ENCODE results near the gene GARRE1. TPM values are rescaled to one million over a fixed set of nuclear protein-coding genes. Genes with fewer than 3 reads are reported as not detected.
"Not testable (repeated sequence)": the region's sequence is repeated elsewhere in the genome, so short reads cannot be mapped to it uniquely, and the experiment has no call there.

GARRE1 gene
- total and polyA plus RNA-seq, 2 donors (not counting 1 experiment from before 2014, with no cell fraction given): 7.2 to 10.9 TPM

DNA sequence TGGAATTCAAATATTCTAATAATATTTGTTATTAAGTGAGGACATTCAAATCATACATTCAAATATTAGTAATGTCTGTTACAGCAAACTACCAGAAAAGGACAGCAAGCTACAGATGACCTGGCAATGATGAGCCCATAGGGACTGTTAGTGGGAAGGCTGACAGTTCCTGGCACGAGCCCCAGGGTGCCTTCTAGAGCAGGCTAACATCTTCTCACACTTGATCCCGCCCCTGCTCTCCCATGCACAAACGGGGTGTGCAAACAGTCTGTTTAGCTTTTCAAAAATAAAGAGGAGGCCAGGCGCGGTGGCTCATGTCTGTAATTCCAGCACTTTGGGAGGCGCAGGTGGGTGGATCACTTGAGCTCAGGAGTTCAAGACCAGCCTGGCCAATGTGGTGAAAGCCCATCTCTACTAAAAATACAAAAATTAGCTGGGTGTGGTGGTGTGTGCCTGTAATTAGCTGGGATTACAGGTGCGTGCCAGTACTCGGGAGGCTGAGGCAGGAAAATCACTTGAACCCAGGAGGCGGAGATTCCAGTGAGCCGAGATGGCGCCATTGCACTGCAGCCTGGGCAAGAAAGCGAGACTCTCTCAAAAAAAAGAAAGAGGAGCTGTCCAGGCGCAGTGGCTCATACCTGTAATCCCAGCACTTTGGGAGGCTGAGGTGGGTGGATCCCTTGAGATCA, 9.6 kb upstream of the GARRE1 start:
- Histone ChIP-seq H3K79me2 (ENCODE audit: control insufficient read depth, insufficient read depth, low read length) (no peaks in the 10 kb centered on the region), H3K27me3 (ENCODE audit: control insufficient read depth, insufficient read depth, low read length) (no peaks in the 10 kb centered on the region), H4K20me1 (ENCODE audit: control insufficient read depth, extremely low read depth, insufficient read depth, low read length) (no peaks in the 10 kb centered on the region), H3K4me2 (ENCODE audit: extremely low read depth, insufficient read depth, low read length) (no peak overlapping the region), H3K9ac (ENCODE audit: insufficient read depth, low read length) (no peak overlapping the region), H2AFZ (ENCODE audit: low read length) (no peak overlapping the region), H3K9me3 (ENCODE audit: control insufficient read depth, insufficient read depth, low read depth, low read length) (no peaks in the 10 kb centered on the region), H3K4me3 (replicated peaks in 1 of 4; ENCODE audit: control extremely low read depth in 1 of 4, insufficient read depth in 1 of 4, low read depth in 3 of 4, low read length in 4 of 4) (no peak overlapping the region), H3K36me3 (ENCODE audit: control insufficient read depth, insufficient read depth, low read length) (no peaks in the 10 kb centered on the region), H3K27ac (ENCODE audit: insufficient read depth, low read length) (no peak overlapping the region), H3K4me1 (ENCODE audit: control insufficient read depth, extremely low read depth, insufficient read depth, low read length) (peaks cover 6% of the 10 kb centered on the region)
- TF ChIP-seq CTCF (conservative IDR thresholded peaks at IDR 0.05 in 1 of 2, IDR thresholded peaks at IDR 0.05 in 1 of 2; ENCODE audit: low read depth in 1 of 2, low read length in 2 of 2) (no peak), EZH2 (IDR thresholded peaks at IDR 0.05; ENCODE audit: low read length, missing control alignments) (no peak)
- peak in 1 of 2 donors; percentile 24 for DNase-seq (ENCODE audit: low read depth in 2 of 2)

DNA sequence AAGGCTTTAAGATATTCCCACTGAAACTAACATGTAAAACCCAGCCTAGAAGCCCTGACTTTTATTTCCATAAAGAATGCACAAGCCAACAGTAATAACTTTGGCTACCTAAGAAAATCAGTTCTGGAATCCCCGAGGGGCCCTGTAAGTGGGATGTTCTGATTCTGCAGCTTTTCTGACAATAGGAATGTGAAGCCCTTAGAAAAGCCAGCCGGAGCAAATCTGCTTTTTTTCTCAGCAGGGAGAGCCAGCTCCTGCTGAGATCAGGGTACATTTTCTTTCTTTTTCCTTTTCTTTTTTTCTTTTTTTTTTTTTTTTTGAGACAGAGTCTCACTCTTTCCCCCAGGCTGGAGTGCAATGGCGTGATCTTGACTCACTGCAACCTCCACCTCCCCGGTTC, 8.0 kb upstream of the GARRE1 start:
- H3K27ac ChIP-seq (ENCODE audit: insufficient read depth, low read length): no peak overlapping the region
- no peak overlapping the region for H2AFZ ChIP-seq (ENCODE audit: low read length)
- no peak for TF ChIP-seq EZH2 (IDR thresholded peaks at IDR 0.05; ENCODE audit: low read length, missing control alignments)
- TF ChIP-seq CTCF (conservative IDR thresholded peaks at IDR 0.05 in 1 of 2, IDR thresholded peaks at IDR 0.05 in 1 of 2; ENCODE audit: low read depth in 1 of 2, low read length in 2 of 2): no peak
- H3K9ac ChIP-seq (ENCODE audit: insufficient read depth, low read length): no peak overlapping the region
- DNase-seq (ENCODE audit: low read depth in 2 of 2): no peak
- no peaks in the 10 kb centered on the region for H3K36me3 ChIP-seq (ENCODE audit: control insufficient read depth, insufficient read depth, low read length)
- H3K79me2 ChIP-seq (ENCODE audit: control insufficient read depth, insufficient read depth, low read length): no peaks in the 10 kb centered on the region
- H3K9me3 ChIP-seq (ENCODE audit: control insufficient read depth, insufficient read depth, low read depth, low read length): no peaks in the 10 kb centered on the region
- H3K27me3 ChIP-seq (ENCODE audit: control insufficient read depth, insufficient read depth, low read length): no peaks in the 10 kb centered on the region
- no peaks in the 10 kb centered on the region for H4K20me1 ChIP-seq (ENCODE audit: control insufficient read depth, extremely low read depth, insufficient read depth, low read length)
- H3K4me2 ChIP-seq (ENCODE audit: extremely low read depth, insufficient read depth, low read length): no peak overlapping the region
- peaks cover 6% of the 10 kb centered on the region for H3K4me1 ChIP-seq (ENCODE audit: control insufficient read depth, extremely low read depth, insufficient read depth, low read length)
- no peak overlapping the region for H3K4me3 ChIP-seq (replicated peaks in 1 of 4; ENCODE audit: control extremely low read depth in 1 of 4, insufficient read depth in 1 of 4, low read depth in 3 of 4, low read length in 4 of 4)

- no peak overlapping the region for H3K4me3 ChIP-seq (replicated peaks in 1 of 4; ENCODE audit: control extremely low read depth in 1 of 4, insufficient read depth in 1 of 4, low read depth in 3 of 4, low read length in 4 of 4)
- no peaks in the 10 kb centered on the region for H4K20me1 ChIP-seq (ENCODE audit: control insufficient read depth, extremely low read depth, insufficient read depth, low read length)
- H3K27me3 ChIP-seq (ENCODE audit: control insufficient read depth, insufficient read depth, low read length): no peaks in the 10 kb centered on the region
- H3K79me2 ChIP-seq (ENCODE audit: control insufficient read depth, insufficient read depth, low read length): no peaks in the 10 kb centered on the region
- H3K9ac ChIP-seq (ENCODE audit: insufficient read depth, low read length): no peak overlapping the region
- no peak overlapping the region for H3K27ac ChIP-seq (ENCODE audit: insufficient read depth, low read length)
- H3K4me1 ChIP-seq (ENCODE audit: control insufficient read depth, extremely low read depth, insufficient read depth, low read length): peaks cover 4% of the 10 kb centered on the region
- H2AFZ ChIP-seq (ENCODE audit: low read length): no peak overlapping the region
- no peak for TF ChIP-seq CTCF (conservative IDR thresholded peaks at IDR 0.05 in 1 of 2, IDR thresholded peaks at IDR 0.05 in 1 of 2; ENCODE audit: low read depth in 1 of 2, low read length in 2 of 2)
- TF ChIP-seq EZH2 (IDR thresholded peaks at IDR 0.05; ENCODE audit: low read length, missing control alignments): no peak
- H3K36me3 ChIP-seq (ENCODE audit: control insufficient read depth, insufficient read depth, low read length): no peaks in the 10 kb centered on the region
- H3K4me2 ChIP-seq (ENCODE audit: extremely low read depth, insufficient read depth, low read length): no peak overlapping the region
- DNase-seq (ENCODE audit: low read depth in 2 of 2): no peak
- H3K9me3 ChIP-seq (ENCODE audit: control insufficient read depth, insufficient read depth, low read depth, low read length): no peaks in the 10 kb centered on the region
Observed at GRCh38 chr19:34248941-34249340, 5.4 kb upstream of the GARRE1 start.

GRCh38 chr19:34253167-34253566, 1.2 kb upstream of the GARRE1 start:
- not testable (repeated sequence) for H3K9ac ChIP-seq (ENCODE audit: insufficient read depth, low read length); H3K4me2 ChIP-seq (ENCODE audit: extremely low read depth, insufficient read depth, low read length); H3K9me3 ChIP-seq (ENCODE audit: control insufficient read depth, insufficient read depth, low read depth, low read length); H4K20me1 ChIP-seq (ENCODE audit: control insufficient read depth, extremely low read depth, insufficient read depth, low read length); H3K27me3 ChIP-seq (ENCODE audit: control insufficient read depth, insufficient read depth, low read length); H3K4me3 ChIP-seq (replicated peaks in 1 of 4; ENCODE audit: control extremely low read depth in 1 of 4, insufficient read depth in 1 of 4, low read depth in 3 of 4, low read length in 4 of 4); H3K36me3 ChIP-seq (ENCODE audit: control insufficient read depth, insufficient read depth, low read length); DNase-seq (ENCODE audit: low read depth in 2 of 2); H2AFZ ChIP-seq (ENCODE audit: low read length); H3K27ac ChIP-seq (ENCODE audit: insufficient read depth, low read length); H3K79me2 ChIP-seq (ENCODE audit: control insufficient read depth, insufficient read depth, low read length); H3K4me1 ChIP-seq (ENCODE audit: control insufficient read depth, extremely low read depth, insufficient read depth, low read length)

DNA sequence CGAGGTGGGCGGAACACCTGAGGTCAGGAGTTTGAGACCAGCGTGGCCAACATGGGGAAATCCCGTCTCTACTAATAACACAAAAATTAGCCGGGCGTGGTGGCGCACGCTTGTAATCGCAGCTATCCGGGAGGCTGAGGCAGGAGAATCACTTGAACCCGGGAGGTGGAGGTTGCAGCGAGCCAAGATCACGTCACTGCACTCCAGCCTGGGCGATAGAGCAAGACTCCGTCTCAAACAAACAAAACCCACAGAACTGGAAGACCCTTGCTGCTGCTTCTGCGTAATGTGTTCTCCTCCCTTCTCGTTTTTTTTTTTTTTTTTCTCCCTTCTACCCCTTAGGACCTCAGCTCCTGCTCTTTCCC, 691 bp upstream of the GARRE1 start:
- not testable (repeated sequence) for DNase-seq (ENCODE audit: low read depth in 2 of 2); H3K9me3 ChIP-seq (ENCODE audit: control insufficient read depth, insufficient read depth, low read depth, low read length); H3K79me2 ChIP-seq (ENCODE audit: control insufficient read depth, insufficient read depth, low read length); H4K20me1 ChIP-seq (ENCODE audit: control insufficient read depth, extremely low read depth, insufficient read depth, low read length); H3K36me3 ChIP-seq (ENCODE audit: control insufficient read depth, insufficient read depth, low read length); H3K9ac ChIP-seq (ENCODE audit: insufficient read depth, low read length); H3K27me3 ChIP-seq (ENCODE audit: control insufficient read depth, insufficient read depth, low read length); H3K4me1 ChIP-seq (ENCODE audit: control insufficient read depth, extremely low read depth, insufficient read depth, low read length)
- H3K27ac ChIP-seq (ENCODE audit: insufficient read depth, low read length): peak overlapping the region; percentile 88
- peak overlapping the region; percentile 93 for H3K4me2 ChIP-seq (ENCODE audit: extremely low read depth, insufficient read depth, low read length)
- H3K4me3 ChIP-seq (replicated peaks in 1 of 4; ENCODE audit: control extremely low read depth in 1 of 4, insufficient read depth in 1 of 4, low read depth in 3 of 4, low read length in 4 of 4): peak overlapping the region; percentile 69 to 88 (median 80)
- peak overlapping the region; percentile 71 for H2AFZ ChIP-seq (ENCODE audit: low read length)

Data from fibroblast of lung (primary cell).